GM18951 (cell line): Measurements from ENCODE around the gene MAST4.

Experiments used
- POLR2A ChIP-seq: IDR thresholded peaks from 4 replicates; pipeline ENCODE4 v1.6.1; 2011; ENCODE audit warnings: mild to moderate bottlenecking; ENCODE audit not compliant: insufficient read length, insufficient read depth; ENCODE audit errors: extremely low read depth
- in situ Hi-C: fragments of 300-500 bp; cut with MboI; formaldehyde crosslinking; loops from one replicate; pipeline ENCODE4 v1.12.0; 2022; ENCODE audit warnings: low sequenced_read_pairs, mixed read lengths, inconsistent platforms; ENCODE audit not compliant: unreplicated experiment

Gene MAST4

DNA sequence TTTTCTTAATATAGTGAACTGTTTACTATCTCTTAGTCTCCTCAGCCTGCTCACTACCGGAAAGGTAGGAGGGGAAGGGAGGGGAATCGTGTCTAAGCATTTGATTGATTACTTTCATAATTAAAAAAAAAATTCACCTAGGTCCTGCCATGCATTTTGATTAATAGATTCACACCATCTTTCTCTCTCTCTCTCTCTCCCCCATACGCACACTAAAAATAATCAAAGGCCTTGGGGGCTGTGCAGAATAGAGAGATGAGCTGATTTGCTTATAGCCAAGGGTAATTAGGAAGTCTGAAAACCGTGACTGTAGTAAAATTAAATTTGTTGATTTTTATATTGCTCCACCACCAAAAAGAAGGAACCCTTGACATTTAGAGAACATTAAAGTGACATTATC is 550.8 kb downstream of the MAST4 start:
- no peak for TF ChIP-seq POLR2A
- in situ Hi-C loops, result no loop called here

DNA sequence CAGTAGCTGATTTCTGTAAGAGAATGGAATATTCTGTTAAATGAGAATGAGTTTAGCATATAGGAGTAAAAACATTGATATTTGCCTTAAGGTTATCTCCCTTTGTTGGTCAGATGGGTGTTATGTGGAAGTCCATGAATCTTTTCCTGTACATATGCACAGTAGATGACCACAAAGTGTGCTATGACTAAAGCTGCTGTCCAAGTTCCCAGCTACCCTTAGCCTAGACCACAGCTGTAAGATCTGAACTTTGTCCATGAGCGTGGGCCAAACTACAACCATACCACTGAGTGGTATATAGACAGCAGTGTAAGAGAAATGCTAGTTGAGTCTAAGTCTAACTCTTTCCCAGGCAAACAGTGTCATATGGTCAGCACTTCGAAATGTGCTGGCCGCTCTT is 551.6 kb downstream of the MAST4 start:
- no peak for TF ChIP-seq POLR2A
- in situ Hi-C loops, result no loop called here

DNA sequence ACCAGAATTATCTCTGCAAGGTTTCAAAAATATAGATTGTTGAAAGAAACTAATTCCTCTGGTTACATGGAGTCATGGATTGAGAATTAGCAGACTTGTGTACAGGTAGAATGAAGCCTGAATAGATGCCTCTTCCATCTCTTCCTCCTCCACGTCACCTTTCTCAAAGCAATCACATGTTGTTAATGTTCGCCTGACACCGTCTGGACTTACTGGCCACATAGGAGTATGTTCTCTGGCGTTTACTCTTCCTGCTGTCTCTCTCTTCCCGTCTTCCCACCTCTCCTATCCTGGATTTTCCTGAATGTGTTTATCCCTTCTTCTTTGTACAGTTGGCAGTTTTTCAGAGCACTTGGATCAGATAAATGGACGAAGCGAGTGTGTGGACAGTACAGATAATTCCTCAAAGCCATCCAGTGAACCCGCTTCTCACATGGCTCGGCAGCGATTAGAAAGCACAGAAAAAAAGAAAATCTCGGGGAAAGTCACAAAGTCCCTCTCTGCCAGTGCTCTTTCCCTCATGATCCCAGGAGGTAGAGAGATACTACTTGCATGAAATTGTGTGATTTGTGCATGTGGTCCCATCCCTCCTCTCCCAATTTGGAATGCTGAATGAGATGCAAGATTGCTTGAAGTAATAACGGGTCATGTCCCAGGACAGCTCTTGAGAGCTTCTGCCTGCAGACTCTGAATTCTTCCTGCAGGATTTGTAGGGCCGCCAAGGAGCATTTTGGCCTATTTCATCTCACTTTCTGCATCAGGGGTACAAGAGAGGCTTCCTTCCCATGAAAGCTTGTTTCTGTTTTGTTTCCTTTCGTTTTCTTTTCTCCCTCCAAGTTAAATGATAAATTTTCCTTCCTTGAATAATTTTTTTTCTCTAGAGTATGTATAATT is 553.1 kb downstream of the MAST4 start:
- TF ChIP-seq POLR2A, result no peak
- in situ Hi-C loops, result no loop called here

DNA sequence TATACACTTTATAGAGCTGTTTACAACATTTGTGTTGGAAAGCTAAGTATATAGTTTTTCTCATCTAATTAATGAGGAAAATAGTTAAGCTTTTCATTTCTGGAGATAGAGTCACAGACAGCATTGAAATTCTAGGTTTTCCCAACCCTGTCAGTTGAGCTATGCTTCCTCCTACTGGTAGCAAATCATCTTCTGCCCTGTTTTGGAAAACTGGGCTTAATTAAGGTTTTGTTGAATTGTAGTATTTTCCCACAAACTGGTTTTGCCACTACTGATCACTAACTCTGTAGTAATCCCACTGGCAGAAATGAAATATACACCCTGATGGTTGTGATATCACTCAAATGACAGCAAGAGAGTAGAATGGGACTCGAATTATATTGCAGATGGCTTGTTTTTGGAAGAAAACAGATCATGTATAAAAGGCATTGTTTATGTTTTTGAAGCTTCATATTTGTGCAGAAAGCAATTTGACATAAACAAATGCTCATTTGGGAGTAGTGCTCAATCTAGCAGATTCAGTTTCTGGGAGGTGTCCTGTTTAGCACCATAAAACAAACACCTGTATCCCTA is 553.8 kb downstream of the MAST4 start:
- in situ Hi-C loops, result no loop called here
- no peak for TF ChIP-seq POLR2A

DNA sequence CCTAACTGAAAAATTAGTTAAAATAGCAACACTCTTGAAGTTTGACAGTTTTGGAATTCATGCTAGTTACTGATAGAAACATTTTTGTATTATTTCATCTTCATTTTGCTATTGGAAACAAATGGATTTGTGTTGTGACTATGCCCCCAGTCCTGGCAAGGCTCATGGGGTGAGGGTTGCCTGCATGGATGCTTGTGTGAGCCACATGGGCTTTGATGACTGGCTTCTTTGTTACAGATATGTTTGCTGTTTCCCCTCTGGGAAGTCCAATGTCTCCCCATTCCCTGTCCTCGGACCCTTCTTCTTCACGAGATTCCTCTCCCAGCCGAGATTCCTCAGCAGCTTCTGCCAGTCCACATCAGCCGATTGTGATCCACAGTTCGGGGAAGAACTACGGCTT is 556.2 kb downstream of the MAST4 start:
- TF ChIP-seq POLR2A, result no peak
- in situ Hi-C loops, result no loop called here

DNA sequence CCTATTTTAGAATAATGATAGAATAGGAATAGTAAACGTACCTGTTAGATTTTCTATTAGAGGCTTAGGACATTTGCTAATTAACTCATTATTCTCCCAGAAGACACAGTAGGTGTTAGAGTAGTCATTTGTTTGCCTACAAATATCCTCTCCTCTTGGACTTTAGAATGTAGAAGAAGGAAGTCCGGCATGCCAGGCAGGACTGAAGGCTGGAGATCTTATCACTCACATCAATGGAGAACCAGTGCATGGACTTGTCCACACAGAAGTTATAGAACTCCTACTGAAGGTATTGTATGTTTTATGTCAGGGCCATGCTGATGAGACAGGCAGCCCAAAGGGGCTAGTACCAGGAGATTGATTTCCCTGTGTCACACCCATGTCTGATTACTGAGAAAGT is 557.1 kb downstream of the MAST4 start:
- in situ Hi-C loops, result no loop called here
- no peak for TF ChIP-seq POLR2A

DNA sequence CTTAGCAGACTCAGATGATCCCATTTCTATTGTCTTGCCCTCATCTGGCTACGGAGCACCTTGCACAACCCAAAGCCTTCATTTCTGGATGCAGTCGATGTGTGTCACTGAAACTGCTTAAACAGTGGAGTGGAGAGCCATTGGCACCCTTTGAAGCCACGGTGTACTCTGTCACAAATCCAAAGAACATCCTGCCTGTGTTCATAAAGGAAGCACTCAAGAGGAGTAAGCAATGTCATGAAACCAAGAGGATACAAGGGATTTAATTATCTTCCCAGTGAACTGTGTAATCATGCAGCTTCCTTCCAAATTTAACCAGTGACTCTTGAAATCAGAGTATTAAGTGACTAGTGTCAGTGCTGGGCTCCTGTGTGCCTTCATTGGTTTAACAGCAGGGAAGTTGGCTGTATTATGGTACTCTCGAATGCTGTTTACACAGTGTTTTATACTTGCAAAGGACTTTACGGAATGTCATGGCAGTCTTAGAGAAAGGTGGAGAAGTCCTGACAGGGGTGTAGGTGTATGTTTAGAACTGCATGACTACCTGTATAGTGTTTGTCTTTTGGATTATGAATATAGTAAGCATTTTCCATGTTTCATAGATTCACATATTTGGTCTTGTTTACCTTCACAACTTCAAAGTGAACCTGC is 558.5 kb downstream of the MAST4 start:
- no peak for TF ChIP-seq POLR2A
- in situ Hi-C loops, result no loop called here

DNA sequence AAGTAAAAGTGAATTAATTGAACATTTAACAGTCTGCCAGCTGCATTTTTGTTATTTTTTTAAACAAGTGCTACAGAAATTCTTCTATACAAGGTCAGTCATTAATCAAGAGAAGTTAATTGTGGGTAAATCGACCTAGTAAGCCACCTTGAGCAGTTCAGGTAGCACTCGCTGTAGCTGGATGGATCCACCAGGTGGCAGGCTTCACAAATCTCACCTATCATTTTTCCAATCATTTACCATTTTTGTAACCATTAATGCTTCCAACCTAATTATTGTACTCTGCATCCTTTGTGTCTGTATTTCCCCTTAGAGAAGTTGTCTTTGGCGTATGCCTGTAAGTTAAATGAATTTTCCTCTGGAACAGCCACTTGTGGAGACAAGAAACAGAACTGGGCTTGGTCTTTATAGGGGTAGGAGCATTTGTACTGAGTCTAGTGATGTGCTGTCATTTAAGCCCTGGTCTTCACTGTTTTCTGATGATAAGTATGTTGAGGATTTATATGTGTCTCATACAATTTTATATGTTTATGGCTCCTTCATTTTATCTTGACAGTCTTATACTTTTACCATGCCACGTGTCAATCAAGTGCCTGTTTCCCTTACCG is 560.9 kb downstream of the MAST4 start:
- no peak for TF ChIP-seq POLR2A
- in situ Hi-C loops, result no loop called here

DNA sequence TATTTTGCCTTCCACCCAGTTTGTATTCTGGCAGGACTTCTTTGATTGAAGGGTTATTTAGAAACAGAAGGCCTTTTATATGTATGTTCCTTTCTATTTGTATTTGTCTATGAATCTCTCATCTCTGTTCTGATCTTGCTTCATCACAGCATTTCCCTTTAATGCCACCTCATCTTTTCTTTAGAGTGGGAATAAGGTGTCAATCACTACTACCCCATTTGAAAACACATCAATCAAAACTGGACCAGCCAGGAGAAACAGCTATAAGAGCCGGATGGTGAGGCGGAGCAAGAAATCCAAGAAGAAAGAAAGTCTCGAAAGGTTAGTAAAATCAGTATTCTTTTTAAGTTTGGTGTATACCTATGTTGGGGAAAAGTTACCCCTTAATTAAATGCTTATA is 564.1 kb downstream of the MAST4 start:
- in situ Hi-C loops, result loop anchor here (5.0 kb wide), 1 partner anchor 52 kb away; no protein-coding TSS in a partner anchor

DNA sequence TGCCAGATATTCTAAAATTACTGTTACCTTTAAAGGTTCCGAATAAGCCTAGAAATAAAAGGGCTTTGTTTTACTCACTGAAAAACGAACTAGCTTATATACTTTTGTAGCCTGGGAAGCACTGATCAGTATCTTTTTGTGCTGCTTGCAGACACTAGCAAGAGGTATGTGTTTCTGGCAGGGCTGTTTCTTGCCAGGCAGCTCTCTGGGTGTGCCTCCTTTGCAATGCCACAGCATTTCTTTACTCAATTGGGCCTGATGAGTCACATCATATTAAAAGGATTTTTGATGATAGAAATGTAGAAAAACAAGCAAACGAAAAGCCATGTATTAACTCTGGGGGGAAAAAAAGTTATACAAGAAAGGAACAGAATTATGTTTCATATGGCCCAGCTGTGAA is 564.8 kb downstream of the MAST4 start:
- in situ Hi-C loops, result loop anchor here (5.0 kb wide), 1 partner anchor 51 kb away; no protein-coding TSS in a partner anchor
- TF ChIP-seq POLR2A, result no peak

More for the DNA sequence above, 564.1 kb downstream of the MAST4 start:
- TF ChIP-seq POLR2A, result no peak

DNA sequence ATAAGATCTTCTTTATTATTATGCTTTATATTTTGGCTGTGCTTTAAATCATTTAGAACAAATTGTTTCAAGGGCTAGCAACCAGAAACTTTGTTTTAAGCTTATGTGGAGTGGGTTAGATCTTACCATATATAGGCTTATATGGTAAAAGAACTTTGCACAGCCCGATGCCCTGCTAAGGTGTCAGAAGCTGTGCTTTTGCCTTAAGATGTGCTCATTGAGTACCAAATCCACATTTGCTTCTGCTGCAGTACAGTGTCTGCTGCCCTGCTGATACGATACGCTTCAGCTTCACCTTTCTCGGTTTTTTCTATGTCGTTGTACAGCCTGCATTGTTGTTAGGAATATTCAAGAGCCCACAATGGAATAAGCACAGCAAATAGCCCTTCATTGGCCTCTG is 565.6 kb downstream of the MAST4 start:
- in situ Hi-C loops, result loop anchor here (5.0 kb wide), 1 partner anchor 51 kb away; no protein-coding TSS in a partner anchor
- TF ChIP-seq POLR2A, result no peak

DNA sequence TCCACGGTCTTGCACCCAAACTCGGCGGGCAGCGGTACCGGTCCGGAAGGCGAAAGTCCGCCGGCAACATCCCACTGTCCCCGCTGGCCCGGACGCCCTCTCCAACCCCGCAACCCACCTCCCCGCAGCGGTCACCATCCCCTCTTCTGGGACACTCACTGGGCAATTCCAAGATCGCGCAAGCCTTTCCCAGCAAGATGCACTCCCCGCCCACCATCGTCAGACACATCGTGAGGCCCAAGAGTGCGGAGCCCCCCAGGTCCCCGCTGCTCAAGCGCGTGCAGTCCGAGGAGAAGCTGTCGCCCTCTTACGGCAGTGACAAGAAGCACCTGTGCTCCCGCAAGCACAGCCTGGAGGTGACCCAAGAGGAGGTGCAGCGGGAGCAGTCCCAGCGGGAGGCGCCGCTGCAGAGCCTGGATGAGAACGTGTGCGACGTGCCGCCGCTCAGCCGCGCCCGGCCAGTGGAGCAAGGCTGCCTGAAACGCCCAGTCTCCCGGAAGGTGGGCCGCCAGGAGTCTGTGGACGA is 567.1 kb downstream of the MAST4 start:
- in situ Hi-C loops, result loop anchor here (5.0 kb wide), 1 partner anchor 49 kb away; no protein-coding TSS in a partner anchor
- no peak for TF ChIP-seq POLR2A

DNA sequence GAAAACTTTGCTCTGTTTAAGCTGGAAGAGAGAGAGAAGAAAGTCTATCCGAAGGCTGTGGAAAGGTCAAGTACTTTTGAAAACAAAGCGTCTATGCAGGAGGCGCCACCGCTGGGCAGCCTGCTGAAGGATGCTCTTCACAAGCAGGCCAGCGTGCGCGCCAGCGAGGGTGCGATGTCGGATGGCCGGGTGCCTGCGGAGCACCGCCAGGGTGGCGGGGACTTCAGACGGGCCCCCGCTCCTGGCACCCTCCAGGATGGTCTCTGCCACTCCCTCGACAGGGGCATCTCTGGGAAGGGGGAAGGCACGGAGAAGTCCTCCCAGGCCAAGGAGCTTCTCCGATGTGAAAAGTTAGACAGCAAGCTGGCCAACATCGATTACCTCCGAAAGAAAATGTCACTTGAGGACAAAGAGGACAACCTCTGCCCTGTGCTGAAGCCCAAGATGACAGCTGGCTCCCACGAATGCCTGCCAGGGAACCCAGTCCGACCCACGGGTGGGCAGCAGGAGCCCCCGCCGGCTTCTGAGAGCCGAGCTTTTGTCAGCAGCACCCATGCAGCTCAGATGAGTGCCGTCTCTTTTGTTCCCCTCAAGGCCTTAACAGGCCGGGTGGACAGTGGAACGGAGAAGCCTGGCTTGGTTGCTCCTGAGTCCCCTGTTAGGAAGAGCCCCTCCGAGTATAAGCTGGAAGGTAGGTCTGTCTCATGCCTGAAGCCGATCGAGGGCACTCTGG is 567.8 kb downstream of the MAST4 start:
- no peak for TF ChIP-seq POLR2A
- in situ Hi-C loops, result loop anchor here (5.0 kb wide), 1 partner anchor 48 kb away; no protein-coding TSS in a partner anchor
